GM23338 (cell line): ENCODE results near the gene EMC10. TPM values are rescaled to one million over a fixed set of nuclear protein-coding genes. Genes with fewer than 3 reads are reported as not detected.
A peak's percentile ranks its signal among the peaks of the same experiment; 100 is the strongest.

Source experiments
- ATAC-seq: fragments of 200-7000 bp; cut with Tn5 transposase; 3 replicates; pipeline ENCODE4 v1.9.1; 2020
- DNase-seq: peaks from one replicate; pipeline ENCODE4 v3.0.0-alpha.2; 2015; ENCODE audit warnings: low spot score
- H2AFZ ChIP-seq: fragments of 200-600 bp; sonication (generic); 2 replicates; pipeline ENCODE4 v1.8.0; 2016; ENCODE audit warnings: antibody characterized with exemption, mild to moderate bottlenecking, moderate library complexity
- H3F3A ChIP-seq: fragments of 200-600 bp; sonication (generic); replicated peaks from 2 replicates; pipeline ENCODE4 v1.8.0; 2017; ENCODE audit warnings: antibody characterized with exemption, mixed run types, low read depth
- H3K27ac ChIP-seq: fragments of 200-600 bp; sonication (generic); 2 replicates; pipeline ENCODE4 v1.6.1; 2016; ENCODE audit warnings: low read depth
- H3K27me3 ChIP-seq: fragments of 200-600 bp; sonication (generic); 2 replicates; pipeline ENCODE4 v1.8.0; 2016; ENCODE audit warnings: mild to moderate bottlenecking, mixed run types, moderate library complexity; ENCODE audit not compliant: insufficient read depth
- H3K36me3 ChIP-seq: fragments of 200-600 bp; sonication (generic); 2 replicates; pipeline ENCODE4 v1.8.0; 2016; ENCODE audit warnings: mild to moderate bottlenecking; ENCODE audit not compliant: insufficient read depth
- H3K4me1 ChIP-seq: fragments of 200-600 bp; sonication (generic); 2 replicates; pipeline ENCODE4 v1.8.0; 2016; ENCODE audit warnings: mild to moderate bottlenecking, moderate library complexity; ENCODE audit not compliant: insufficient read depth
- H3K4me2 ChIP-seq: fragments of 200-600 bp; sonication (generic); 2 replicates; pipeline ENCODE4 v1.7.1; 2017; ENCODE audit warnings: mixed run types
- H3K4me3 ChIP-seq: fragments of 200-600 bp; sonication (generic); 2 replicates; pipeline ENCODE4 v1.6.1; 2016; ENCODE audit warnings: mixed run types
- H3K79me2 ChIP-seq: fragments of 200-600 bp; sonication (generic); replicated peaks from 2 replicates; pipeline ENCODE4 v1.8.0; 2017; ENCODE audit warnings: mild to moderate bottlenecking; ENCODE audit not compliant: insufficient read depth
- H3K9me2 ChIP-seq: fragments of 200-600 bp; sonication (generic); 2 replicates; pipeline ENCODE4 v1.8.0; 2017; ENCODE audit not compliant: insufficient read depth
- H4K20me1 ChIP-seq: fragments of 200-600 bp; sonication (generic); replicated peaks from 2 replicates; pipeline ENCODE4 v1.8.0; 2017; ENCODE audit warnings: mild to moderate bottlenecking; ENCODE audit not compliant: insufficient read depth
- H3K27ac Mint-ChIP-seq: 2 replicates; pipeline ENCODE4 v1.8.0; 2020; ENCODE audit warnings: inconsistent platforms, mild to moderate bottlenecking, moderate library complexity, mixed read lengths
- H3K27me3 Mint-ChIP-seq: 3 replicates; pipeline ENCODE4 v1.8.0; 2022; ENCODE audit warnings: low read depth, mild to moderate bottlenecking, moderate library complexity, mixed read lengths, inconsistent platforms; ENCODE audit not compliant: insufficient read depth, poor library complexity
- H3K36me3 Mint-ChIP-seq: 3 replicates; pipeline ENCODE4 v1.8.0; 2021; ENCODE audit warnings: low read depth, mild to moderate bottlenecking, inconsistent platforms, moderate library complexity, mixed read lengths
- H3K4me1 Mint-ChIP-seq: 3 replicates; pipeline ENCODE4 v1.8.0; 2020; ENCODE audit warnings: mild to moderate bottlenecking, inconsistent platforms, mixed read lengths
- H3K4me3 Mint-ChIP-seq: 3 replicates; pipeline ENCODE4 v1.8.0; 2021; ENCODE audit warnings: moderate library complexity, mild to moderate bottlenecking, inconsistent platforms, mixed read lengths
- H3K9me3 Mint-ChIP-seq: 3 replicates; pipeline ENCODE4 v1.8.0; 2020; ENCODE audit warnings: moderate library complexity, mild to moderate bottlenecking, inconsistent platforms, mixed read lengths
- CREB1 ChIP-seq: fragments of 250-450 bp; sonication (Bioruptor Pico); IDR thresholded peaks from 2 replicates; pipeline ENCODE4 v1.5.0; 2020; ENCODE audit warnings: low read depth, mild to moderate bottlenecking, moderate library complexity
- CTCF ChIP-seq, 2 experiments: fragments of 200-600 bp in 1 of 2; sonication (generic) in 1 of 2; conservative IDR thresholded peaks; 2 replicates each; pipeline versions ENCODE4 v1.5.1 to v1.6.1; 2016 to 2017; ENCODE audit warnings: antibody characterized with exemption in 2 of 2, low read depth in 2 of 2, mild to moderate bottlenecking in 2 of 2, moderate library complexity in 1 of 2
- ETS1 ChIP-seq: IDR thresholded peaks from 2 replicates; pipeline ENCODE4 v1.6.1; 2016; ENCODE audit warnings: antibody characterized with exemption
- EZH2 ChIP-seq: fragments of 200-600 bp; sonication (generic); IDR thresholded peaks from one replicate; pipeline ENCODE4 v1.8.0; 2017; ENCODE audit warnings: antibody characterized with exemption, mild to moderate bottlenecking, low read depth; ENCODE audit not compliant: unreplicated experiment
- EZH2phosphoT487 ChIP-seq: fragments of 200-600 bp; sonication (generic); IDR thresholded peaks from one replicate; pipeline ENCODE4 v1.8.1; 2018; ENCODE audit warnings: antibody characterized with exemption; ENCODE audit not compliant: unreplicated experiment
- JUNB ChIP-seq: IDR thresholded peaks from one replicate; pipeline ENCODE4 v1.6.1; 2016; ENCODE audit warnings: antibody characterized with exemption; ENCODE audit not compliant: unreplicated experiment
- NANOG ChIP-seq: IDR thresholded peaks from 2 replicates; pipeline ENCODE4 v1.6.1; 2016; ENCODE audit warnings: antibody characterized with exemption, borderline replicate concordance
- POLR2AphosphoS5 ChIP-seq: IDR thresholded peaks from 2 replicates; pipeline ENCODE4 v1.6.1; 2016; ENCODE audit warnings: antibody characterized with exemption, low read depth
- REST ChIP-seq: IDR thresholded peaks from one replicate; pipeline ENCODE4 v1.6.1; 2018; ENCODE audit warnings: antibody characterized with exemption; ENCODE audit not compliant: unreplicated experiment
- STAT1 ChIP-seq: IDR thresholded peaks from one replicate; pipeline ENCODE4 v1.6.1; 2016; ENCODE audit warnings: antibody characterized with exemption; ENCODE audit not compliant: unreplicated experiment
- ZNF114 ChIP-seq: fragments of 250-450 bp; sonication (Bioruptor Pico); IDR thresholded peaks from 2 replicates; pipeline ENCODE4 v1.5.0; 2020; ENCODE audit warnings: mild to moderate bottlenecking, moderate library complexity
- ZNF331 ChIP-seq: fragments of 250-450 bp; sonication (Bioruptor Pico); IDR thresholded peaks from 2 replicates; pipeline ENCODE4 v1.5.0; 2020; ENCODE audit warnings: low read depth, mild to moderate bottlenecking, moderate library complexity
- ZNF462 ChIP-seq: fragments of 250-450 bp; sonication (Bioruptor Pico); IDR thresholded peaks from 2 replicates; pipeline ENCODE4 v1.5.0; 2020; ENCODE audit warnings: mild to moderate bottlenecking, moderate library complexity
- polyA plus RNA-seq: library from polyadenylated mRNA; unstranded; fragments of >200 nt; fragmentation: Nextera tagmentation; extraction: Ambion mirVana; gene quantifications from 2 replicates; pipeline ENCODE4 v1.2.1, GENCODE V29; 2016
- total RNA-seq: library from RNA; depleted of rRNA; stranded (reverse); fragments of >200 nt; shearing (Covaris generic); gene quantifications from 2 replicates; pipeline ENCODE4 v1.2.3, GENCODE V29; 2014

Gene EMC10
- total and polyA plus RNA-seq, 2 experiments from 2014 or later: 24.8 to 113 TPM

- Histone ChIP-seq H3F3A (0 out of 2 replicates have a peak, but pooled peaks cover 4% of the 10 kb centered on the region), H4K20me1 (no peaks in the 10 kb centered on the region), H3K9me2 (no peaks in the 10 kb centered on the region), H3K27ac (no peak overlapping the region), H3K27me3 (peaks cover 54% of the 10 kb centered on the region), H3K4me1 (peaks cover 19% of the 10 kb centered on the region; the same call in 1 of the 2 replicates), H3K4me3 (no peak overlapping the region), H3K36me3 (peaks cover 9% of the 10 kb centered on the region), H3K4me2 (no peak overlapping the region), H2AFZ (no peak overlapping the region), H3K79me2 (no peaks in the 10 kb centered on the region)
- H3K4me3 Mint-ChIP-seq: no peak overlapping the region
- H3K36me3 Mint-ChIP-seq: peaks cover 62% of the 10 kb centered on the region
- ATAC-seq (no peak), DNase-seq (peak; percentile 97)
- peaks cover 99% of the 10 kb centered on the region for H3K9me3 Mint-ChIP-seq
- H3K4me1 Mint-ChIP-seq: no peaks in the 10 kb centered on the region; the same call in 2 of the 3 replicates
- H3K27ac Mint-ChIP-seq: no peak overlapping the region
- peaks cover 5% of the 10 kb centered on the region for H3K27me3 Mint-ChIP-seq
- TF ChIP-seq EZH2phosphoT487 (no peak), CTCF (conservative IDR thresholded peaks at IDR 0.05; ENCODE audit: low read depth in 2 of 2) (peak; percentile 91 to 99), ZNF331 (CRISPR knock-in tag) (no peak), ETS1 (no peak), EZH2 (no peak), JUNB (no peak), ZNF114 (no peak), CREB1 (no peak), STAT1 (no peak), POLR2AphosphoS5 (0 out of 2 replicates have a peak, but pooled peaks have one; percentile 26), REST (no peak), NANOG (no peak), ZNF462 (CRISPR knock-in tag) (no peak)
Observed at GRCh38 chr19:50486823-50487515, 10.7 kb downstream of the EMC10 start.
